Retina (tissue), 1 donor: ENCODE results near the gene EDA.

Experiments
- DNase-seq: peaks from one replicate; pipeline ENCODE4 v3.0.0-alpha.2; 2016

Gene EDA

DNA sequence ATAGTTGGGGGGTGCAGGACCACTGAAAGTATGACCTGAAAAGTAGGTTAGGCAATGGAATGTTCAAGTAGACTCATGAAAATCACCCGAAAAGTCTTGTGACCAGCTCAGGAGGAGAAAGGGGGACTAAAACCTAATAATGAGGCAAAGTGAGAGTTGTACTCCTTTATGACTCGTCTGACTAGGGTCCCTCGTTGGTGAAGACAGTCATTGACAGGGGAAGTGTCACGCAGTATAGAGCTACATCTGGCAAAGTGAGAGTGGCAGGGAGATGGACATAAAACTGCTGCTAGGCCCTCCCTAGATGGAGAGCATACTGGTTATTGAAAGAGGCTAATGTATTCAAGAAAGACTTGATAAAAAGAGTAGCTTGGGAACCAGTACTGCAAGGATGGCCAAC, 466.8 kb downstream of the EDA start:
- no peak for DNase-seq

DNA sequence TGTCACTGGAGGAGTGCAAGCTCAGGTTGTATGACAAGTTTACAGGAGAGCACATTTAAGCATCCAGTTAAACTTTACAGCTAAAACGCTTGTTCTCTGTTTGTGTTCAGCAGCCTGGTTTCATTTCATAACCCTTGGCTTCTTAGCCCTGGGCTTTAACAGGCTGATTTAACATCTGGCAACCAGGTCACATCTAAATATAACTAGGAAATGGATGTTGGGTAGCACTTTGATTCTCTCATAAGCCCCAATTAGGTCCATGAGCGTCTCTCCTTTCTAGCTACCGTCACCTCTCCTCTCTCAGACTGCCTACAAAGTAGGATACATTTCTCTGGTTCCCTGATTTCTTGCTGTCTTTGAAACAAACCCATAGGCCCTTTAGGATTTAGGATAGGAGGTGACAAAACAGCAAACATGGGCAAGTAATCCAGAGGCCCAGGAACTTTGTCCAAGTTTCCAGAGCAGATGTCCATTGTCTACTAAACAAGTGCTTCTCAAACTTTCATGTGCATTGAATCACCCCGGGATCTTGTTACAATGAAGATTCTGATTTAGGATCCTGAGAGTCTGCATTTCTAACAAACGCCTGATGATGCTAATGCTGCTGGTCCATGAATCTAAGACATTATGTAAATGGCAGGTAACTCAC, 468.8 kb downstream of the EDA start:
- no peak for DNase-seq

DNA sequence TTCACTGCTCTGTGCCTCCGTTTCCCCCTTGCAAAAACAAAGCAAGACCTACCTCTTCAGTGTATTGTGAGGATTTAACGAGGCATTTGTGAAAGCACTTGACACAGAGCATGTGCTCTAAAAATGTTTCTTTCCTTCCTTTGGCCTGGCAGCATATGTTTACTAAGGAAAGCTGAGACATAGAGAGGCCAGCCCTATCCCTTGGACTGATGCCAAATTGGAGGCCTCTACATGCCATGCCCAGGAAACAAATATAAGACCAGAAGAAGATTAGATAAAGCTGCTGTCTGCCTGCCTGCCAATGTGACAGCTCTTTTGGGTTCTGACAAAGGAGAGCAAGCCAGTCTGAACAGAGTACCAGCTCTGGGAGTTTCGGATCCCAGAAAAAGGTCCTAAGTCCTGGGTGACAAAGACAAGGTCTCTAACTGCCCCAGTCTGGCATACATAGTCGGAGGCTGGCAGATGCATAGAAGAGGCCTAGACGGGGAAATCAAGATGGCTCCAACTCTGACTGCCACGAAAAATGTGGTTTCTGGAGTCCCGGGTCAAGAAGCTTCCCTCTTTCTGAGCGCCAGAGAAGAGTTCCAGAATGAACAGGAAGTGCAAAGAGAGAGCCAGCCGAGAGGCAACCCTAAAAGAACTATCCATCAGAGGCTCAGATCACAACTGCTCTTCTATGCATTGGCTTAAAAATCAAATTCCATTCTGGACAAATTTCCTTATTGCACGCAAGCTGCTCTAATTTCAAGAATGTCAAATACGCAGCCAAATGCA, 472.1 kb downstream of the EDA start:
- DNase-seq, result no peak

DNA sequence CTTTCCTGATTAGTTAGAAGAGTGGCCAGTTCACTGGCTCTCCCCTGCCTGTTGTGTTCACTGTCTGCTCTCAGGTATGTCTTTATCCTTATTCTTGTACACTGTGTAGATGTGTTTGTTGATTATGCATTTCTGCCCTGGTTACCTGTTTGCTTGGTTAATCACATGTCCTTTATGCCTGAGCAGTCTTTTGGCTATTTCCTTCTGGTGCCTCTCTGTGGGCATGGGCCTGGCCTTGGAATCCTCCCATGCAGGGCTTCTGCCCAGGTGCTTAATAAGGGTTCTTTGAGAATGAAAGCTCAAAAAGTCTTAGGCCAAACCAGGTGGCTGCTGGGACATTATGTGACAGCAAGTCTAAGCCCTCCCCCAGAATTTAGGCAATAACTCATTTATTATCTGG, 472.8 kb downstream of the EDA start:
- no peak for DNase-seq
